RWPE1 (cell line): ENCODE data around the gene TMEM263.

Experiments used
- CTCF ChIA-PET: fragments of 350-600 bp; sonication (Branson Sonifier 250); formaldehyde crosslinking; extraction: SDS; loops from one replicate; lab custom pipeline; 2021; lab: Yijun Ruan, JAX
- POLR2A ChIA-PET: fragments of 400-600 bp; formaldehyde crosslinking; extraction: SDS; loops from one replicate; lab custom pipeline; 2020; ENCODE audit warnings: antibody characterized with exemption; ENCODE audit not compliant: low non-redundant PET; lab: Yijun Ruan, JAX
- DNase-seq: peaks from one replicate; pipeline ENCODE4 v3.0.0; 2012; ENCODE audit warnings: low spot score
- H3K27ac ChIP-seq: fragments of 450-650 bp; 2 replicates; pipeline ENCODE4 v1.5.1; 2017
- TF ChIP-seq, protein P1 (sequence below): fragments of 450-650 bp; conservative IDR thresholded peaks from 2 replicates; pipeline ENCODE4 v1.5.1; 2017; ENCODE audit warnings: low read depth, mild to moderate bottlenecking

TMEM263 gene

DNA sequence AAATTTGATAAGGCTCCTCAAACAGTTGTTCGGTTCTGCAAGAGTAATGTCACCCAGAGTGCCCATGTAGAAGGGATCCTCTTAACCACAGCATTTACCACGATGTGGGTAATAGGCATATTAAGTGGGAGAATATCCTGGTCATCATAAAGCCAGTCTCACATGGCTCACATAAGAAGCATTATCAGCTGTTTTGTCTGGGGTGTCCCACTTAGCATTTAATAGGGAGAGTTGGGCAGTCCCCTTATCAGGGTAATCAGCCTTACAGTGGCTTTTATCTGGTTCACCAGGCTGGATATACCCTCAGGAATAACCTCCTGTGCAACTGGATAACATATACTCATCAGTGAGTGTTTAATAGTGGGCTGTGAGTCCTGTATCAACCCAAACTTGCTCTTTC, 12.9 kb upstream of the TMEM263 start:
- TF ChIP-seq, protein P1, sequence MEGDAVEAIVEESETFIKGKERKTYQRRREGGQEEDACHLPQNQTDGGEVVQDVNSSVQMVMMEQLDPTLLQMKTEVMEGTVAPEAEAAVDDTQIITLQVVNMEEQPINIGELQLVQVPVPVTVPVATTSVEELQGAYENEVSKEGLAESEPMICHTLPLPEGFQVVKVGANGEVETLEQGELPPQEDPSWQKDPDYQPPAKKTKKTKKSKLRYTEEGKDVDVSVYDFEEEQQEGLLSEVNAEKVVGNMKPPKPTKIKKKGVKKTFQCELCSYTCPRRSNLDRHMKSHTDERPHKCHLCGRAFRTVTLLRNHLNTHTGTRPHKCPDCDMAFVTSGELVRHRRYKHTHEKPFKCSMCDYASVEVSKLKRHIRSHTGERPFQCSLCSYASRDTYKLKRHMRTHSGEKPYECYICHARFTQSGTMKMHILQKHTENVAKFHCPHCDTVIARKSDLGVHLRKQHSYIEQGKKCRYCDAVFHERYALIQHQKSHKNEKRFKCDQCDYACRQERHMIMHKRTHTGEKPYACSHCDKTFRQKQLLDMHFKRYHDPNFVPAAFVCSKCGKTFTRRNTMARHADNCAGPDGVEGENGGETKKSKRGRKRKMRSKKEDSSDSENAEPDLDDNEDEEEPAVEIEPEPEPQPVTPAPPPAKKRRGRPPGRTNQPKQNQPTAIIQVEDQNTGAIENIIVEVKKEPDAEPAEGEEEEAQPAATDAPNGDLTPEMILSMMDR = no peak
- DNase-seq = no peak
- ChIA-PET CTCF (no interaction called here), POLR2A (no interaction called here)
- no peak overlapping the region for H3K27ac ChIP-seq

DNA sequence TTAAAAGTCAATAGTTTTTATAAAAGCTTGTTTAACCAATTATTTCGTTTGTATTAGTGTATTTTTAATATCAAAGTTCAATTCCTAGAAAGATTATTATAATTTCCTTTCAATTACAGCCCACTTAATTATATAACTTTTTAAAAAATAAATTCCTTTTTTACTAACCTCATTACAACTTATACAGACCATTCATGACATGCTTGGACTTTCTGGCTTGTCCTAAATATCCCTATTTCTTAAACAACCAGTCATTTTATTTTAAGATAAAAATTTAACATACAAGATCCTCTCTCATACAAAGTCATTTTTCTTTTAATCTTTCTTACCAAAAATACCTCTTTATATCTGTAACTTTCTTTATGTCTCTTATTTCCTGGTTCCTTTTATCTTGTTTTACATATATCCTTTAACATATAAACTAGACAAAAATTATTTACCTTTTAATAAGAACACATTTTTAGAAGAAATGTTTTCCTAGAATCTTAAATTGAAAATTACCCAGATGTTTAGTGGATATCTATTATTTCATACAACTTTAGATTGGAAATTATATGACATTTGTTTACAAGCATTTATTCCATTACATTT, 10.4 kb upstream of the TMEM263 start:
- CTCF ChIA-PET = no interaction called here
- POLR2A ChIA-PET = no interaction called here
- H3K27ac ChIP-seq = no peak overlapping the region
- TF ChIP-seq, protein P1 = no peak
- DNase-seq = no peak

DNA sequence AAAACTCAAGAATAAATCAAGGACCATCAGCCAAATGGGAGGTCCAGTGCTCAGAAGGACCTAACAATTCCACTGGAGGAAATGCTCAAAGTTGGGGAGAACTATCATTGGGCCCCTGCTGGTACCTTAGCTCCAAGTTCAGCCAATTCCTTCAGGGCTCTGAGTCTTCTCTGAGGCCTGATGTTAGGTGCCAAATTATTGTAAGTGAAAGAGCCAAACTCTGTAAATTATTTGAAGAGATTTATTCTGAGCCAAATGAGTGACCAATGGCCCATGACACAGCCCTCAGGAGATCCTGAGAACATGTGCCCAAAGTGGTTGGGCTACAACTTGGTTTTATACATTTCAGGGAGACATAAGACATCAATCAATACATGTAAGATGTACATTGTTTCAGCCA, 8.2 kb upstream of the TMEM263 start:
- TF ChIP-seq, protein P1 = no peak
- ChIA-PET CTCF (interaction anchor here (0.7 kb wide), 1 partner anchor 16 kb away, joined by 3 read pairs; no protein-coding TSS in a partner anchor), POLR2A (no interaction called here)
- no peak overlapping the region for H3K27ac ChIP-seq
- DNase-seq = no peak

DNA sequence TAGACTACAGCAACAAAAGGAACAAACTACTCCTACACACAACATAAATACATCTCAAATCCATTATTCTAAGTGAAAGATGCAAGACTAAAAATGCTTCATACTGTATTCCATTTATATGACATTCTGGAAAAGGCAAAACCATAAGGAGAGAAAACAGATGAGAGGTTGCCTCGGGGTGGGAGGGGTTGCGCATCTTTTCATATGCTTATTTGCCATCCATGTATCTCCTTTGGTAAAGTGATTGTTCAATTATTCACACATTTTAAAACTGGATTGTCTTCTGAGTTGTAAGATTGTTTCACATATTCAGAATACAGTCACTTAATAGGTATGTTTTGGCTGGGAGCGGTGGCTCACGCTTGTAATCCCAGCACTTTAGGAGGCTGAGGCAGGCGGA, 5.1 kb upstream of the TMEM263 start:
- POLR2A ChIA-PET = no interaction called here
- TF ChIP-seq, protein P1 = no peak
- CTCF ChIA-PET = interaction anchor here (0.6 kb wide), 1 partner anchor 17 kb away, joined by 3 read pairs; no protein-coding TSS in a partner anchor
- no peak for DNase-seq
- H3K27ac ChIP-seq = no peak overlapping the region

DNA sequence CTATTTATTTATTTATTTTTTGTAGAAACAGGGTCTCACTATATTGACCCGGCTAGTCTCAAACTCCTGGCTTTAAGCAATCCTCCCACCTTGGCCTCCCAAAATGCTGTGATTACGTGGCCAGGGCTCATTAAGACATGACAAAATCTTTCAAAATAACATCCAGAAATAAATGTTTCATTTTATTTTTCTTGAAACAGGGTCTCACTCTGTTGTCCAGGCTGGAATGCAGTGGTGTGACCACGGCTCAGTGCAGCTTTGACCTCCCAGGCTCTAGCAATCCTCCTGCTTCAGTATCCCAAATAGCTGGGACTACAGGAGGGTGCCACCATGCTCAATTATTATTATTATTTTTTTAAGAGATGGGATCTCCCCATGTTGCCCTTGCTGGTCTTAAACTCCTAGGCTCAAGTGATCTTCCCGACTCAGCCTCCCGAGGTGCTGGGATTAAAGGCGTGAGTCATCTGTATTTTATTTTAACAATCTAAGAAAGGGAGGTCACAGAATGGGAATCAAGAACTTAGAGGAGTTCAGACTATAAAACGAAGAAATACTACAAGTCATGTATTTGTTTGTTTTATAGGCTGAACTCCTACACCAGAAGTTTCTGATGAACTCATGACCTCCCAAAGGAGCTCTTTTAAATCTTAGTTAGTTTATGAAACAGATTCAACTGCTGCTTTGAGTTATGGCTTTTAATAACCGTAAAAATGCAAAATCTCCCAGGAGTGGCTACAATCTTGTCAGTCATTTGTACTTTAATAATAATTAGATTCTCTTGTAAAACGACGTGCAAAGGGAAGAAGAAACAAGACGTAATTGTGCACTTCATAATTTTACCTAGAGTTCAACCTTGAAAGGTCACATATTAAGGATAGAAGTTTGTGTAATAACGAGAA, 2.1 kb upstream of the TMEM263 start:
- ChIA-PET POLR2A (no interaction called here), CTCF (interaction anchor here (0.6 to 0.7 kb wide), 2 partner anchors 61 to 476 kb away, joined by 3 read pairs; no protein-coding TSS in a partner anchor)
- TF ChIP-seq, protein P1 = no peak
- no peak for DNase-seq
- H3K27ac ChIP-seq = no peak overlapping the region

DNA sequence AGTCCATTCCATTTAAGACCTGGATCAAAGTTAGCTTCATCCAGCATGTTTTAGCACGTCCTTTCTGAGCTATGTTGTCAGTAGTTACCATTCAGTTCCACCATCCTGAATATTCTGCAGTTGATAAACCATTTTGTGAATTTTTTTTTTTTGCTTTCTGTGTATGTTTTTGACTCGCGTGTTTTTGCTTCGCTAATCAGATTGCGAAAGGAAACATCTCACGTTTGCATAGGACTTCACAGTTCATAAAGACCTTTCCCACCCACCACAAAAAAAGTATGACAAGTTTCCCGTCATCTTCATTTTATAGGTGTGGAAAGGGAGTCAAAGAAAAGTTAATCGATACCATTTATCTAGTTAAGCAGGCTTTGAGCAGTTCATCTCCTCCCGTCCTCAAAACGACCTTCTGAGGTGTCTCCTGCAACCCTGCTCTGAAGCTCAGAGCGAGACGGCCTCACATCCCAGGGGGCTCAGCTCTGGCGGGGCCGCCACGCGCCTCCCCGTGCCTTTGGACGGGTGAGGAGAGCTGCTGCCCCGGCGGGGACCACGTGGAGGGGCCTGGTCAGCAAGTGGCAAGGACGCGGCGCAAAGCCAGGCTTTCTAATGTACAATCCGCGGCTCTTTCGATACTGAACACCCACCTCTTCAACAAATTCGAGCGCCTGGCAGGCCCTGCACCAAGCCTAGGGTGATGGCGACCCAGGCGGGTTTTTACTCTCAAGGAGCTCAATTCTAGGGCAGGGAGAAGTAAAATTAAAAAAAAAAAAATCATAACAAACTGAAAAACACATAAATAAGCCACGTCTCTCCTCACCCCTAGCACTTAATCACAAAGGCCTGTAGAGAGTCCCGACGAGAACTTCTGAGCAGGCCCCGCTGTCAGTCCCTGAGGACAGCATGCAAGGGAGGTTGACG, 988 bp upstream of the TMEM263 start:
- POLR2A ChIA-PET = interaction anchor here (0.6 kb wide), 1 partner anchor 24 kb away, joined by 4 read pairs; no protein-coding TSS in a partner anchor
- CTCF ChIA-PET = interaction anchor here (0.6 kb wide), 1 partner anchor 477 kb away, joined by 3 read pairs; no protein-coding TSS in a partner anchor
- DNase-seq = no peak
- H3K27ac ChIP-seq = peak overlapping the region; percentile 93
- TF ChIP-seq, protein P1 = no peak
